Spleen (tissue), 11 donors: ENCODE data around the gene FAM47E. TPM values are rescaled to one million over a fixed set of nuclear protein-coding genes. Genes with fewer than 3 reads are reported as not detected.
"Not testable (repeated sequence)": the region's sequence is repeated elsewhere in the genome, so short reads cannot be mapped to it uniquely, and the experiment has no call there.

Experiments used
- DNase-seq: peaks from one replicate; pipeline ENCODE4 v3.0.0-alpha.2; 2020
- H3K27ac ChIP-seq, 8 donors: fragments of 200-600 bp; sonication (generic) in 7 of 8; 1 replicate in 4 of 8; 2 replicates in 4 of 8; pipeline versions ENCODE4 v1.5.0 to v1.8.0; 2016 to 2021; ENCODE audit warnings: inconsistent platforms in 4 of 8, mild to moderate bottlenecking in 4 of 8, moderate library complexity in 1 of 8
- H3K27me3 ChIP-seq, 7 donors: fragments of 200-600 bp; sonication (generic) in 6 of 7; replicated peaks in 1 of 7; 1 replicate in 4 of 7; 2 replicates in 3 of 7; pipeline versions ENCODE4 v1.5.0 to v1.8.0; 2016 to 2021; ENCODE audit warnings: inconsistent platforms in 3 of 7, mild to moderate bottlenecking in 1 of 7
- H3K36me3 ChIP-seq, 6 donors: fragments of 200-600 bp; sonication (generic) in 5 of 6; 1 replicate in 4 of 6; 2 replicates in 2 of 6; pipeline versions ENCODE4 v1.5.0 to v1.8.0; 2016 to 2021; ENCODE audit warnings: inconsistent platforms in 2 of 6
- H3K4me1 ChIP-seq, 6 donors: fragments of 200-600 bp; sonication (generic) in 5 of 6; 1 replicate in 3 of 6; 2 replicates in 3 of 6; pipeline versions ENCODE4 v1.5.0 to v1.8.0; 2016 to 2021; ENCODE audit warnings: inconsistent platforms in 3 of 6
- H3K4me3 ChIP-seq, 8 donors: fragments of 200-600 bp; sonication (generic) in 7 of 8; 1 replicate in 4 of 8; 2 replicates in 4 of 8; pipeline versions ENCODE4 v1.5.0 to v1.8.0; 2016 to 2021; ENCODE audit warnings: inconsistent platforms in 4 of 8, mild to moderate bottlenecking in 4 of 8, moderate library complexity in 2 of 8
- H3K9me3 ChIP-seq, 8 donors: fragments of 200-600 bp; sonication (generic) in 7 of 8; 1 replicate in 4 of 8; 2 replicates in 4 of 8; pipeline versions ENCODE4 v1.5.0 to v1.8.0; 2016 to 2021; ENCODE audit warnings: inconsistent platforms in 4 of 8
- CTCF ChIP-seq, 11 experiments: fragments of 200-600 bp in 7 of 11; fragments of 450-650 bp in 4 of 11; sonication (generic) in 4 of 11; IDR thresholded peaks in 8 of 11; conservative IDR thresholded peaks in 3 of 11; 1 replicate in 7 of 11; 2 replicates in 4 of 11; pipeline versions ENCODE4 v1.4.0 to v1.8.0; 2016 to 2021; ENCODE audit warnings: antibody characterized with exemption in 11 of 11, inconsistent platforms in 4 of 11, mild to moderate bottlenecking in 1 of 11
- POLR2A ChIP-seq, 3 donors: fragments of 450-650 bp; IDR thresholded peaks; one replicate each; pipeline ENCODE4 v1.5.1; 2017; ENCODE audit warnings: antibody characterized with exemption in 3 of 3, mild to moderate bottlenecking in 1 of 3
- POLR2AphosphoS5 ChIP-seq, 3 donors: sonication (generic); formaldehyde crosslinking; IDR thresholded peaks; one replicate each; pipeline ENCODE4 v1.5.1; 2017; ENCODE audit warnings: antibody characterized with exemption in 3 of 3
- WGBS, 5 donors: extraction: QIAGEN DNeasy Blood & Tissue Kit in 3 of 5; methylation state at CpG; one replicate each; pipeline versions ENCODE4 v1.1.5 to v1.1.7; 2013 to 2018; 5-methylcytosine and 5-hydroxymethylcytosine counted together
- intact Hi-C: fragments of 100-400 bp; cut with DNase I; formaldehyde crosslinking; loops from one replicate; pipeline ENCODE4 v1.15.0; 2023; ENCODE audit warnings: low total_unique reads
- polyA plus RNA-seq, 3 donors: library from polyadenylated mRNA; stranded (reverse); fragments of 200-250 nt; gene quantifications; one replicate each; pipeline ENCODE4 v1.2.1, GENCODE V29; 2013
- total RNA-seq, 7 donors: library from RNA; depleted of rRNA in 3 of 7; stranded (reverse); fragments of >200 nt in 3 of 7; fragmentation: NEBNext Ultra II Directional in 4 of 7; extraction: Animal tissue kit (Norgen Biotek cat#: 25700) in 4 of 7; gene quantifications; one replicate each; pipeline versions ENCODE4 v1.1.0 to v1.2.1, GENCODE V29; 2016 to 2021
- donor health status: healthy with polysubstance abuse.
- donor health status: DM: no; HTN: no; CAD: no; lungs with moderate emphysema.
- donor health status: DM: no; HTN: no; CAD: no.
- donor health status: Bipolar disorder and iron deficiency.
- donor health status: healthy.
- donor health status: DM: no; HTN: no; CAD: no.
- donor health status: DM: yes; HTN: yes; CAD: no.

The FAM47E gene
- total and polyA plus RNA-seq, 10 donors: 0.66 to 6.2 (median 2.1) TPM

DNA sequence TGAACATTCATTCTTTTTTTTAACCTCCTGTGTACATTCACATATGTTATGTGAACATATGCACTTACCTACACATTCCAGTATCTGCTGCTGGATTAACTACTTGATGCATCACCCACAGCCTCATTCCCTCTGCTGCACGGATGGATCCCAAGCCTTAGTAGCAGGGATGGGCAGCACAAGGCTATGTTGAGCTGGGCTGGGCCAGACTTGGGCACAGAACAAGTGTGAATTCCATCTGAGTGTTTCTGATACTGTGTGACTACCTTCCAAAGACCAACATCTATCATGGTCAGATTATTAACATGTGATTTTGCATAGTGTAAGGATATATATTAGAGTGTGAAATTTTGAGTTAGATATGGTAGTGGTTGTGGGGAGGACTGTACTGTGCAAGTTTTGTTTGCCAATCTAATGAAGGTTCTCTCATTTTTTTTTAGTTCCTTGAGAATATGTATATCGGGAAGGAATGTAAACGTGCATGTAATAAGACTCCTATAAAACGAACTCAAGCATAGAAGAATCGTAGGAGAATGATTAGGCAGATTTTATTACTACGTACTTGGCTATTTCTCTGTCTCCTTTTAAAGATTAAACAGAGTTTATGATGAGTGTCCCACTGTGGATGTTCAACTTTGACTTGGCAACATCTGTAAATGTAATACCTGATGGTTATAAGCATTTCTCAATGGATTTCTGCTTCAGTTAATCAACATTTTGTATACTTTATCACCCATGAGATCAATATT, 31.6 kb downstream of the FAM47E start:
- Histone ChIP-seq H3K4me3 (no peak overlapping the region), H3K27ac (no peak overlapping the region), H3K27me3 (no peaks in the 10 kb centered on the region), H3K36me3 (no peaks in the 10 kb centered on the region), H3K9me3 (peaks cover 0 to 11% (median 7%) of the 10 kb centered on the region in 8 donors), H3K4me1 (no peaks in the 10 kb centered on the region)
- intact Hi-C loops: no loop called here
- no peak for DNase-seq
- 89 to 96% (median 92%) methylated on average over 6 of the region's 6 CpGs for WGBS, 5 donors
- TF ChIP-seq POLR2A (IDR thresholded peaks at IDR 0.05) (no peak), POLR2AphosphoS5 (IDR thresholded peaks at IDR 0.05) (no peak), CTCF (IDR thresholded peaks at IDR 0.05 in 8 of 11, conservative IDR thresholded peaks at IDR 0.05 in 3 of 11) (no peak)

GRCh38 chr4:76283900-76284299, 32.4 kb downstream of the FAM47E start:
- intact Hi-C loops: no loop called here
- Histone ChIP-seq H3K27me3 (no peaks in the 10 kb centered on the region), H3K4me3 (no peak overlapping the region), H3K4me1 (no peaks in the 10 kb centered on the region), H3K9me3 (peaks cover 0 to 11% (median 7%) of the 10 kb centered on the region in 8 donors), H3K27ac (no peak overlapping the region), H3K36me3 (no peaks in the 10 kb centered on the region)
- DNase-seq: no peak
- TF ChIP-seq CTCF (IDR thresholded peaks at IDR 0.05 in 8 of 11, conservative IDR thresholded peaks at IDR 0.05 in 3 of 11) (no peak), POLR2AphosphoS5 (IDR thresholded peaks at IDR 0.05) (no peak), POLR2A (IDR thresholded peaks at IDR 0.05) (no peak)
- 71 to 84% (median 80%) methylated on average over 4 of the region's 4 CpGs for WGBS, 5 donors

GRCh38 chr4:76287811-76288210, 36.3 kb downstream of the FAM47E start:
- H3K9me3 ChIP-seq: peaks cover 0 to 11% (median 7%) of the 10 kb centered on the region in 8 donors
- H3K27ac ChIP-seq, intact Hi-C loops, H3K4me1 ChIP-seq, H3K4me3 ChIP-seq, H3K36me3 ChIP-seq, H3K27me3 ChIP-seq, DNase-seq: not testable (repeated sequence)
- 61 to 86% (median 83%) methylated on average over 3 of the region's 3 CpGs for WGBS, 5 donors

DNA sequence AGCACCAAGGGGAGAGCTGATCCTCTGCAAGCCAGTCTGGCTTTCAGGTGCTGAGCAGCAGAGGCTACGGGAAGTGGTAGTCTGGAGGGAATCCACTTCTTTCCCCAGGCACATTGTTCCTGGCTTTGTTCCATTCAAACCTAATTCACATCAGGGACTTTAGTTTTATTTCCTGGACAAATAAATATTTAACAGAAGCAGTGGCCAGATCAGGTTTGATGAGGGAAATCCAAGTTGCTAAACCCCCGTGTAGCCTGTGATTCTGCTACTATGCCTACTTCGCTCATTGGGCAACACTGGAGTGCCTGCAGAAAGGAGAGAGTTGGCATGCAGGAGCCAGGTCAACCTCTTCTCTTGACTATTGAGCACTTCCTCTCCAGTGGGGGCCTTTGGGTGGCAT, 41.2 kb downstream of the FAM47E start:
- 67 to 90% (median 87%) methylated on average over 3 of the region's 3 CpGs for WGBS, 5 donors
- no peak for DNase-seq
- Histone ChIP-seq H3K27ac (no peak overlapping the region), H3K36me3 (no peaks in the 10 kb centered on the region), H3K27me3 (peaks cover 0 to 7% (median 0%) of the 10 kb centered on the region in 7 donors), H3K4me1 (no peaks in the 10 kb centered on the region), H3K4me3 (no peak overlapping the region), H3K9me3 (peaks cover 0 to 17% (median 12%) of the 10 kb centered on the region in 8 donors)
- intact Hi-C loops: no loop called here
- TF ChIP-seq CTCF (IDR thresholded peaks at IDR 0.05 in 8 of 11, conservative IDR thresholded peaks at IDR 0.05 in 3 of 11): no peak
- no peak for TF ChIP-seq POLR2AphosphoS5 (IDR thresholded peaks at IDR 0.05)
- no peak for TF ChIP-seq POLR2A (IDR thresholded peaks at IDR 0.05)
